GM19193 (cell line): Measurements from ENCODE around the gene E2F6.

Source experiments
- POLR2A ChIP-seq: IDR thresholded peaks from 4 replicates; pipeline ENCODE4 v1.6.1; 2011; ENCODE audit not compliant: insufficient read depth, insufficient read length; ENCODE audit errors: extremely low read depth

The E2F6 gene

DNA sequence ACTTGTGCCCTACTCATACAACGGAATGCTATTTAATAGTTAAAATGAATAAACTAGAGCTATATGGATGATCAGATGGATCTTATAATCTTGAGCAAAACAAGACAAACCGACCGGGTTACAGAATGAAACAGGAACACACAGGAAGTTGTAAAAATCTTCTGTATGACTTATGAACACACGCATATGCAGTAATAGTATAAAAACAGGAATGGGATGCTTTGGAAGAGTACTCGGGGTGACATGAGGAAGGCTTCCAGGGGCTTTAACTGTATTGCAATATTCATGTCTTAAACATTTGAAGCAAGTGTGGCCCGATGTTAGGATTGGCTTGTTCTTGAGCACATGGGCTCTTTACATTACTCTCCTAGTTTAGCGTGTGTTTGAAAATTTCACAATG, 14.9 kb upstream of the E2F6 start:
- no peak for TF ChIP-seq POLR2A

DNA sequence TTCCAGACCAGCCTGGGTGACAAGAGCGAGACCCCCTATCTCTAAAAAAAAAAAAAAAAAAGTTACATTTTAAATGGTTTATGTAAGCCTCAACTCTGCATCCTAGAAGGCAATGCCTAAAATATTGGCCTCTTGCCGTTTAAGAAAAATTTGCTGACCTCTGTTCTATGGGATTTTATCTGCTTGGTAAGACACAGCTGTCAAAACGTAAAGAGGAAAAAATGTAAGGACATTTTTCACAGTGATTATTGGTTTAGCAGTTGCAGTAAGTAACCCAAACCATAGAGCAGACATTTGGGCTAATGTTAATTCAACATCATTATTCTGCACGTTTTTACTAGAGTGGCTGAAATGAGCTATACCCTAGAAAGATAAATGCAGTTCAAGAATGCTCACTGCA, 14.4 kb upstream of the E2F6 start:
- no peak for TF ChIP-seq POLR2A

DNA sequence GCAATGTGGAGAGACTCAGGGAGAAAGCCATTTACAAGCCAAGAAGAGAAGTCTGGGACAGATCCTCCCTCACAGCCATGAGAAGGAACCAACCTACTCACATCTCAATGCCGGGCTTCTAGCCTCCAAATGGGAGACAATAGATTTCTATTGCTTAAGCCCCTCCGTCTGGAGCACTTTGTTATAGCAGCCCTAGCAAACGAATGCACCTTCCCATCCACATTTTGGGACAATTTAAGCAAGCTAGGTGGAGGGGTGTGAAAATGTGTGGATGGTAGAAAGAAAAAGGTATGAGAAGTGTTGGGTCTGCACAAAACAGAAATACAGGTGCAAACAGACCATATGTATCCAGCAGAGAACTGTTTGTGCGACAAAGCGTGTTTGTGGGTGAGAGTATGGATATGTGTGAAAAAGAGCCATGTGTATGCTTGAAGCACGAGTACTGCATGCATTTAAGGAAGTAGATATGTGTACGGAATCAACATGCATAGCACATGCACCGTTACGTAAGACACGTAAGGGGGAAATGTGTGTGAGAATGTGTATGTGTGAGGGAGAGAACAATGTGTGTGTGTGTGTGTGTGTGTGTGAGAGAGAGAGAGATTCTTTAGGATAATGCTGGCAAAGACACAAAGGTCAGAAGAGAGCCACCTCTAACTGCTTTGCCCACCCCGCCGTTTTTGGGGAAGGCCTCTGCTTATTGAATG, 13.1 kb upstream of the E2F6 start:
- TF ChIP-seq POLR2A = no peak

DNA sequence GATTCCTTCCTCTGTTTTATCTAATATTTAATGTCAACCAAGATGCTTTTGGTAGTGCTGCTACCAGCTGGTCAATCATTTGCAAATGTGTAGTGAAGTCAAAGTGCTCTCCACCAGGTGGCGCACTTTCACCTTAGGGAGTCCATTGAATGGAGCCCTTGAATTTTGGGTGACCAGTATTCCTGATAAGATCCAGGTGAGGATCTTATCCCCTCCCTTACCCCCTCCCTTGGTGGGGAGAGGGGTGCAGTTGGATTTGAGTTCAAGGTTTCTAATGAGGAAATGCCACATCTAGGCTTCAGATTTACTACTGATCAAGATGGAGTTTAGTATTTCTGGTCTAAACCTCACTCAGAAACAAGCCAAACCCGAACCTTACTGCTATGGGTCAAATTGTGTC, 12.0 kb upstream of the E2F6 start:
- TF ChIP-seq POLR2A = no peak

- no peak for TF ChIP-seq POLR2A
These were observed 7.9 kb upstream of the E2F6 start for GRCh38 chr2:11473659-11474433.

DNA sequence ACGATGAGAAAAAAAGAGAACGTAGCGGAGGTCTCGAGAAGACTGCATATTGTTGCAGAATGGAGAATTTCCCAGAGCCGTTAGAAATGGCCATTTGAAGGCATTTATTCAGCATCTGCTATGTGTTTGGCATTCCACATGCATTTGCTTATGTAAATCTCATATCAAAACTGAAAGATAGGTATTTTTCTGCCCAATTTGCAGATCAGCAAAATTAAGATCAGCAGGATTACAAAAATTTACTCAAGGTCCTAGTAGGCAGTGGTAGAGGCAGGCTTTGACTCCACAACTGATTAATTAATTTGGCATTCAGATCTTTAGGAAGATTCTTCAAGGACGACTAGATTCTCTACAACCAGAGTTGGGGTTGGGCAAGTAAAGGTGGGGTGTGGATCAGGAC, 1.8 kb upstream of the E2F6 start:
- TF ChIP-seq POLR2A = no peak

DNA sequence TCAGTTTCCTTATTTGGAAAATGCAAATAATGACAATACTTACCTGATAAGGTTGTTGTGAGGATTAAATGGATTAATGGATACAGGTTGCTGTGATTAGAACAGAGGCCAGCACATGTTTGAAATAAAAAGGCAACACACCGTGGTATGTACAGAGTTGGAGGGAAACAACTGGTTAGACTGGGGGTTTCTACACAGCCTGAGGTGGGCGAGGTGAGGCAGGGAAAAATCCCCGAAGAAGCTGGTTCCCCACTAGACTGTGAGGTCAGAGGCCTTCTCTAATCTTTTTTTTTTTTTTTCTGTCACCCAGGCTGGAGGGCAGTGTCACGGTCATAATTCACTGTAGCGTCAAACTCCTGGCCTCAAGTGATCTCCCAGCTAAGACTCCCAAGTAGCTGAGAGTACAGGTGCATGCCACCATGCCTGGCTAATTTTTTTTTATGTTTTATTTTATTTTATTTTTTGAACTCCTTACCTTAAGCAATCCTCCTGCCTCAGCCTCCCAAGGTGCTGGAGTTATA, 1.2 kb upstream of the E2F6 start:
- no peak for TF ChIP-seq POLR2A

DNA sequence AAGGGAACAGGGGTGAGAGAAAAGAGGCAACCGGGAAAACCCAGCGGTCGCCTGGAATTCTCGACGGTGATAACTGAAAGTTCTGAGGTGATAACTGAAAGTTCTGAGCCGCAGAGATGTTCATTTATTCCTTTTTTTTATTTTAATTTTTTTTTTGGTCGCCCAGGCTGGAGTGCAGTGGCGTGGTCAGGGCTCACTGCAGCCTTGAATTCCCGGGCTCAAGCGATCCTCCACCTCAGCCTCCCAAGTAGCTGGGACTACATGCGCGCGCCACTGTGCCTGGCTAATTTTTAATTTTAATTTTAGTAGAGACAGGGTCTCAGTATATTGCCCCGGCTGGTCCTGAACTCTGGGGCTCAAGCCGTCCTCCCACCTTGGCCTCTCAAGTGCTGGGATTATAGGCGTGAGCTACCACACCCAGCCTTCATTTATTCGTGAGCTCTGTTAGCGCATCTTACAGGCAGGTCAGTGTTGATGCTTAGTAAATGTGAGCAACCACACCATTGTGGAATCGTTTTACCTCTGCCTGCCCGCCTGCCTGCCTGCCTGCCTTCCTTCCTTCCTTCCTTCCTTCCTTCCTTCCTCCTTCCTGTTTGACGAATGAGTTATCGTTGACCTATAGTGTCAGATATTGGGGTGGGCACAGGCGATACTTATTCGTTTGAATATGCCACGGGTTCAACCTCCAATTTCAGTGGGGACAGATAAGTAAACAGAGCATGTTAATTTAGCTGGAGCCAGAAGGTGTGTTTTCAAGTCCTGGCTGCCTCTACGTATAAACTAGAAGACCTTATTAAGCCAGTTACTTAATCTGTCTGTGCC, 557 bp upstream of the E2F6 start:
- no peak for TF ChIP-seq POLR2A

GRCh38 chr2:11465110-11465484, 864 bp downstream of the E2F6 start:
- TF ChIP-seq POLR2A = no peak

DNA sequence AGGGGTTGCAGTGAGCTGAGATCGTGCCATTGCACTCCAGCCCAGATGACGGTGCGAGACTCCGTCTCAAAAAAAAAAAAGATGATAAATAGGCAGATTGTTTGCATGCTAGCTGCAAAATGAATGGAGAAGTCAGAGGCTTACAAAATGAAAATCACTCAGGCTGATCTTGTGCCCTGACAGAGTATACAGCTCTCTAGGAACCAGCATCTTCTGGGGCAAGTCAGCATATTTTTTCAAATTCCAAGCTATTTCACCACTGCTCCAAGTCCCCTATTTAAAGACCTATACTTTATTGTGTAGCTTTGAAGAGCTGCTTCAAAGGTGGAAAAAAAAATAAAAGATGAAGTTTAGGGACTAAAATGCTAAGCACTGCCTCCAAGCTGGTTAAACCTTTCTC, 6.1 kb downstream of the E2F6 start:
- no peak for TF ChIP-seq POLR2A

DNA sequence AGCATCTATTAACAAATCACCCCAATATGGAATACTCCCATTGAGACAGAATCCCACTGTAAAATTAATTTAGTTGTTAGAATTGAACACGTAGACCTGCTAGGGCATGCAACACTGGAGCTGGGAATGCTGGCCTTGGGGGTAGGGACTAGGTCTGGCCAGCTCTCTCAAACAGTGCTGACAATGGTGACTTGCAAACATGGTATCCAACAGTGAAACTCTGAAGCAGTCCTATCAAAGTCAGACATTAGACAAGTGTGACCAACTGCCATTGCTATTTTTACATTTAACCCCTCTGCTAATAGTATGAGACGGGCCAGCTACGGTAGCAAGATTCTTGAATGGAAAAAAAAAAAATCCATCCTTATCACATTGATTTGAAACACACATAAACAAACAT, 7.2 kb downstream of the E2F6 start:
- TF ChIP-seq POLR2A = no peak

DNA sequence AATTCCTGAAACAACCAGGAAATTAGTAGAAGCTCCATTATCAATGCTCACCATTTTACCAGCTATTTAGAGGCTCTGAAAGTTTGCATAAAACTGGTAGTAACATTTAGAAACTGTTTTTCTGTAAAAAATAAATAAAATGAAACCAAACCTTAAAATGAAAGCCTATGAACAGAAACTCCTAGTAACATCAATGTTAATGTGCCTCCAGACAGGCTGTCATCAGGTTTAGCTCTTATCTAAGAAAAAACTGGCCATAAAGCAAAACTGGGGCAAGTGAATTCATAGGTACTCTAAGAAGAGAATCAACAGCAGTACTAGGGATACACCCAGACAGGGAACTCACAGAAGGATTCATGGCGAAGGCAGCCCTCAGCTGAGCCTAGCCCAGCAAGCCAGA, 8.0 kb downstream of the E2F6 start:
- no peak for TF ChIP-seq POLR2A

GRCh38 chr2:11456251-11456650, 9.7 kb downstream of the E2F6 start:
- TF ChIP-seq POLR2A = no peak

GRCh38 chr2:11454824-11455223, 11.1 kb downstream of the E2F6 start:
- no peak for TF ChIP-seq POLR2A

GRCh38 chr2:11450791-11451190, 15.2 kb downstream of the E2F6 start:
- no peak for TF ChIP-seq POLR2A
